Neuronal stem cell (in vitro differentiated cells): ENCODE measurements around the gene TNIK. TPM values are rescaled to one million over a fixed set of nuclear protein-coding genes. Genes with fewer than 3 reads are reported as not detected.

Source experiments
- small RNA-seq: library from polyadenylated mRNA; stranded (forward); fragments of <200 nt; extraction: miRNeasy Mini kit (QIAGEN cat#:217004); gene quantifications from one replicate; pipeline ENCODE3, GENCODE V24; 2013; ENCODE audit not compliant: insufficient read depth

The TNIK gene

Small RNA genes within 50 kb of the gene (small RNA-seq; reads per million reads assigned to genes)
- not detected for gene MIR569
- gene RF00019 = not detected
- gene RNU6-348P = not detected
